A172 (cell line): ENCODE measurements around the gene ARHGAP20. TPM values are rescaled to one million over a fixed set of nuclear protein-coding genes. Genes with fewer than 3 reads are reported as not detected.
"Not testable (repeated sequence)": the region's sequence is repeated elsewhere in the genome, so short reads cannot be mapped to it uniquely, and the experiment has no call there.

Experiments used
- DNase-seq: peaks from one replicate; pipeline ENCODE4 v3.0.0-alpha.2; 2015; ENCODE audit warnings: low spot score
- total RNA-seq: library from RNA; depleted of rRNA; stranded (reverse); fragments of >200 nt; shearing (Covaris generic); gene quantifications from 2 replicates; pipeline ENCODE4 v1.2.3, GENCODE V29; 2014

Gene ARHGAP20
- total RNA-seq, 1 experiment from 2014 or later = not detected

GRCh38 chr11:110715541-110715940 lies 3.3 kb upstream of the ARHGAP20 start:
- peak; percentile 2 for DNase-seq

- no peak for DNase-seq
Measured at GRCh38 chr11:110713449-110713776, 1.2 kb upstream of the ARHGAP20 start.

- DNase-seq = no peak
Measured at GRCh38 chr11:110712659-110713448, 617 bp upstream of the ARHGAP20 start.

- no peak for DNase-seq
Measured at GRCh38 chr11:110711448-110711775, 825 bp downstream of the ARHGAP20 start.

- DNase-seq = no peak
Measured at GRCh38 chr11:110710628-110711381, 1.4 kb downstream of the ARHGAP20 start.

- no peak for DNase-seq
Measured at GRCh38 chr11:110704210-110704864, 7.9 kb downstream of the ARHGAP20 start.

- no peak for DNase-seq
Measured at GRCh38 chr11:110691926-110692325, 20.3 kb downstream of the ARHGAP20 start.

GRCh38 chr11:110689306-110689705 lies 22.9 kb downstream of the ARHGAP20 start:
- no peak for DNase-seq

GRCh38 chr11:110679323-110679975 lies 32.8 kb downstream of the ARHGAP20 start:
- DNase-seq = no peak

GRCh38 chr11:110675548-110675947 lies 36.7 kb downstream of the ARHGAP20 start:
- DNase-seq = no peak

- no peak for DNase-seq
Measured at GRCh38 chr11:110665689-110666465, 46.4 kb downstream of the ARHGAP20 start.

GRCh38 chr11:110655967-110656366 lies 56.3 kb downstream of the ARHGAP20 start:
- DNase-seq = no peak

GRCh38 chr11:110654456-110654855 lies 57.8 kb downstream of the ARHGAP20 start:
- no peak for DNase-seq

- no peak for DNase-seq
Measured at GRCh38 chr11:110645253-110645652, 67.0 kb downstream of the ARHGAP20 start.

GRCh38 chr11:110634370-110634769 lies 77.9 kb downstream of the ARHGAP20 start:
- DNase-seq = no peak

GRCh38 chr11:110631551-110631950 lies 80.7 kb downstream of the ARHGAP20 start:
- no peak for DNase-seq

- DNase-seq = no peak
Measured at GRCh38 chr11:110629594-110629993, 82.6 kb downstream of the ARHGAP20 start.

- DNase-seq = no peak
Measured at GRCh38 chr11:110621826-110622225, 90.4 kb downstream of the ARHGAP20 start.

- DNase-seq = not testable (repeated sequence)
Measured at GRCh38 chr11:110619366-110619765, 92.9 kb downstream of the ARHGAP20 start.

GRCh38 chr11:110614031-110614430 lies 98.2 kb downstream of the ARHGAP20 start:
- DNase-seq = no peak

- DNase-seq = no peak
Measured at GRCh38 chr11:110613197-110613918, 98.9 kb downstream of the ARHGAP20 start.
